GM23338 (cell line): Measurements from ENCODE around the gene ZSWIM9. TPM values are rescaled to one million over a fixed set of nuclear protein-coding genes. Genes with fewer than 3 reads are reported as not detected.

Source experiments
- ATAC-seq: fragments of 200-7000 bp; cut with Tn5 transposase; 3 replicates; pipeline ENCODE4 v1.9.1; 2020
- DNase-seq: peaks from one replicate; pipeline ENCODE4 v3.0.0-alpha.2; 2015; ENCODE audit warnings: low spot score
- H2AFZ ChIP-seq: fragments of 200-600 bp; sonication (generic); 2 replicates; pipeline ENCODE4 v1.8.0; 2016; ENCODE audit warnings: antibody characterized with exemption, mild to moderate bottlenecking, moderate library complexity
- H3F3A ChIP-seq: fragments of 200-600 bp; sonication (generic); replicated peaks from 2 replicates; pipeline ENCODE4 v1.8.0; 2017; ENCODE audit warnings: antibody characterized with exemption, mixed run types, low read depth
- H3K27ac ChIP-seq: fragments of 200-600 bp; sonication (generic); 2 replicates; pipeline ENCODE4 v1.6.1; 2016; ENCODE audit warnings: low read depth
- H3K27me3 ChIP-seq: fragments of 200-600 bp; sonication (generic); 2 replicates; pipeline ENCODE4 v1.8.0; 2016; ENCODE audit warnings: mild to moderate bottlenecking, mixed run types, moderate library complexity; ENCODE audit not compliant: insufficient read depth
- H3K36me3 ChIP-seq: fragments of 200-600 bp; sonication (generic); 2 replicates; pipeline ENCODE4 v1.8.0; 2016; ENCODE audit warnings: mild to moderate bottlenecking; ENCODE audit not compliant: insufficient read depth
- H3K4me1 ChIP-seq: fragments of 200-600 bp; sonication (generic); 2 replicates; pipeline ENCODE4 v1.8.0; 2016; ENCODE audit warnings: mild to moderate bottlenecking, moderate library complexity; ENCODE audit not compliant: insufficient read depth
- H3K4me2 ChIP-seq: fragments of 200-600 bp; sonication (generic); 2 replicates; pipeline ENCODE4 v1.7.1; 2017; ENCODE audit warnings: mixed run types
- H3K4me3 ChIP-seq: fragments of 200-600 bp; sonication (generic); 2 replicates; pipeline ENCODE4 v1.6.1; 2016; ENCODE audit warnings: mixed run types
- H3K79me2 ChIP-seq: fragments of 200-600 bp; sonication (generic); replicated peaks from 2 replicates; pipeline ENCODE4 v1.8.0; 2017; ENCODE audit warnings: mild to moderate bottlenecking; ENCODE audit not compliant: insufficient read depth
- H3K9me2 ChIP-seq: fragments of 200-600 bp; sonication (generic); 2 replicates; pipeline ENCODE4 v1.8.0; 2017; ENCODE audit not compliant: insufficient read depth
- H4K20me1 ChIP-seq: fragments of 200-600 bp; sonication (generic); replicated peaks from 2 replicates; pipeline ENCODE4 v1.8.0; 2017; ENCODE audit warnings: mild to moderate bottlenecking; ENCODE audit not compliant: insufficient read depth
- H3K27ac Mint-ChIP-seq: 2 replicates; pipeline ENCODE4 v1.8.0; 2020; ENCODE audit warnings: inconsistent platforms, mild to moderate bottlenecking, moderate library complexity, mixed read lengths
- H3K27me3 Mint-ChIP-seq: 3 replicates; pipeline ENCODE4 v1.8.0; 2022; ENCODE audit warnings: low read depth, mild to moderate bottlenecking, moderate library complexity, mixed read lengths, inconsistent platforms; ENCODE audit not compliant: insufficient read depth, poor library complexity
- H3K36me3 Mint-ChIP-seq: 3 replicates; pipeline ENCODE4 v1.8.0; 2021; ENCODE audit warnings: low read depth, mild to moderate bottlenecking, inconsistent platforms, moderate library complexity, mixed read lengths
- H3K4me1 Mint-ChIP-seq: 3 replicates; pipeline ENCODE4 v1.8.0; 2020; ENCODE audit warnings: mild to moderate bottlenecking, inconsistent platforms, mixed read lengths
- H3K4me3 Mint-ChIP-seq: 3 replicates; pipeline ENCODE4 v1.8.0; 2021; ENCODE audit warnings: moderate library complexity, mild to moderate bottlenecking, inconsistent platforms, mixed read lengths
- H3K9me3 Mint-ChIP-seq: 3 replicates; pipeline ENCODE4 v1.8.0; 2020; ENCODE audit warnings: moderate library complexity, mild to moderate bottlenecking, inconsistent platforms, mixed read lengths
- CREB1 ChIP-seq: fragments of 250-450 bp; sonication (Bioruptor Pico); IDR thresholded peaks from 2 replicates; pipeline ENCODE4 v1.5.0; 2020; ENCODE audit warnings: low read depth, mild to moderate bottlenecking, moderate library complexity
- CTCF ChIP-seq, 2 experiments: fragments of 200-600 bp in 1 of 2; sonication (generic) in 1 of 2; conservative IDR thresholded peaks; 2 replicates each; pipeline versions ENCODE4 v1.5.1 to v1.6.1; 2016 to 2017; ENCODE audit warnings: antibody characterized with exemption in 2 of 2, low read depth in 2 of 2, mild to moderate bottlenecking in 2 of 2, moderate library complexity in 1 of 2
- ETS1 ChIP-seq: IDR thresholded peaks from 2 replicates; pipeline ENCODE4 v1.6.1; 2016; ENCODE audit warnings: antibody characterized with exemption
- EZH2 ChIP-seq: fragments of 200-600 bp; sonication (generic); IDR thresholded peaks from one replicate; pipeline ENCODE4 v1.8.0; 2017; ENCODE audit warnings: antibody characterized with exemption, mild to moderate bottlenecking, low read depth; ENCODE audit not compliant: unreplicated experiment
- EZH2phosphoT487 ChIP-seq: fragments of 200-600 bp; sonication (generic); IDR thresholded peaks from one replicate; pipeline ENCODE4 v1.8.1; 2018; ENCODE audit warnings: antibody characterized with exemption; ENCODE audit not compliant: unreplicated experiment
- JUNB ChIP-seq: IDR thresholded peaks from one replicate; pipeline ENCODE4 v1.6.1; 2016; ENCODE audit warnings: antibody characterized with exemption; ENCODE audit not compliant: unreplicated experiment
- NANOG ChIP-seq: IDR thresholded peaks from 2 replicates; pipeline ENCODE4 v1.6.1; 2016; ENCODE audit warnings: antibody characterized with exemption, borderline replicate concordance
- POLR2AphosphoS5 ChIP-seq: IDR thresholded peaks from 2 replicates; pipeline ENCODE4 v1.6.1; 2016; ENCODE audit warnings: antibody characterized with exemption, low read depth
- STAT1 ChIP-seq: IDR thresholded peaks from one replicate; pipeline ENCODE4 v1.6.1; 2016; ENCODE audit warnings: antibody characterized with exemption; ENCODE audit not compliant: unreplicated experiment
- ZNF114 ChIP-seq: fragments of 250-450 bp; sonication (Bioruptor Pico); IDR thresholded peaks from 2 replicates; pipeline ENCODE4 v1.5.0; 2020; ENCODE audit warnings: mild to moderate bottlenecking, moderate library complexity
- ZNF331 ChIP-seq: fragments of 250-450 bp; sonication (Bioruptor Pico); IDR thresholded peaks from 2 replicates; pipeline ENCODE4 v1.5.0; 2020; ENCODE audit warnings: low read depth, mild to moderate bottlenecking, moderate library complexity
- ZNF462 ChIP-seq: fragments of 250-450 bp; sonication (Bioruptor Pico); IDR thresholded peaks from 2 replicates; pipeline ENCODE4 v1.5.0; 2020; ENCODE audit warnings: mild to moderate bottlenecking, moderate library complexity
- polyA plus RNA-seq: library from polyadenylated mRNA; unstranded; fragments of >200 nt; fragmentation: Nextera tagmentation; extraction: Ambion mirVana; gene quantifications from 2 replicates; pipeline ENCODE4 v1.2.1, GENCODE V29; 2016
- total RNA-seq: library from RNA; depleted of rRNA; stranded (reverse); fragments of >200 nt; shearing (Covaris generic); gene quantifications from 2 replicates; pipeline ENCODE4 v1.2.3, GENCODE V29; 2014

Gene ZSWIM9
- total and polyA plus RNA-seq, 2 experiments from 2014 or later = 2.9 to 9.1 TPM

GRCh38 chr19:48136547-48136946, 33.9 kb upstream of the ZSWIM9 start (continued):
- TF ChIP-seq ETS1 (no peak), ZNF331 (CRISPR knock-in tag) (no peak), CREB1 (CRISPR knock-in tag) (no peak), JUNB (no peak)

- Histone ChIP-seq H3F3A (no peaks in the 10 kb centered on the region), H3K27me3 (no peaks in the 10 kb centered on the region), H2AFZ (no peak overlapping the region), H4K20me1 (no peaks in the 10 kb centered on the region), H3K27ac (no peak overlapping the region), H3K4me1 (no peaks in the 10 kb centered on the region), H3K4me2 (no peak overlapping the region), H3K79me2 (no peaks in the 10 kb centered on the region), H3K4me3 (no peak overlapping the region), H3K9me2 (no peaks in the 10 kb centered on the region), H3K36me3 (no peaks in the 10 kb centered on the region)
- no peak overlapping the region for H3K4me3 Mint-ChIP-seq
- ATAC-seq = no peak
- peaks cover 14% of the 10 kb centered on the region for H3K27me3 Mint-ChIP-seq
- H3K27ac Mint-ChIP-seq = no peak overlapping the region
- peaks cover 45% of the 10 kb centered on the region for H3K36me3 Mint-ChIP-seq
- H3K4me1 Mint-ChIP-seq = no peaks in the 10 kb centered on the region
- no peak for DNase-seq
- H3K9me3 Mint-ChIP-seq = no peaks in the 10 kb centered on the region
- TF ChIP-seq ETS1 (no peak), CTCF (conservative IDR thresholded peaks at IDR 0.05; ENCODE audit: low read depth in 2 of 2) (no peak), ZNF114 (CRISPR knock-in tag) (no peak), STAT1 (no peak), ZNF331 (CRISPR knock-in tag) (no peak), JUNB (no peak), POLR2AphosphoS5 (no peak), ZNF462 (no peak), NANOG (no peak), EZH2phosphoT487 (no peak), EZH2 (no peak), CREB1 (CRISPR knock-in tag) (no peak)
These were observed 33.1 kb upstream of the ZSWIM9 start for GRCh38 chr19:48137411-48137810.
